GM18519 (cell line): ENCODE results near the gene TAOK2.
"Not testable (repeated sequence)": the region's sequence is repeated elsewhere in the genome, so short reads cannot be mapped to it uniquely, and the experiment has no call there.

Experiments
- ATAC-seq: cut with Tn5 transposase; IDR thresholded peaks from one replicate; pipeline ENCODE4 v1.9.1; 2021; ENCODE audit warnings: mild to moderate bottlenecking, moderate library complexity; ENCODE audit not compliant: unreplicated experiment, low FRiP score

TAOK2 gene

GRCh38 chr16:29973384-29974246 is at the start of gene TAOK2:
TSS of gene TAOK2 (plus strand) at chr16:29973868. CDS start at chr16:29977773, 3,905 bp downstream.
- peak; percentile 68 for ATAC-seq

- no peak for ATAC-seq
Measured at GRCh38 chr16:29925105-29925756, 48.4 kb upstream of the TAOK2 start.

DNA sequence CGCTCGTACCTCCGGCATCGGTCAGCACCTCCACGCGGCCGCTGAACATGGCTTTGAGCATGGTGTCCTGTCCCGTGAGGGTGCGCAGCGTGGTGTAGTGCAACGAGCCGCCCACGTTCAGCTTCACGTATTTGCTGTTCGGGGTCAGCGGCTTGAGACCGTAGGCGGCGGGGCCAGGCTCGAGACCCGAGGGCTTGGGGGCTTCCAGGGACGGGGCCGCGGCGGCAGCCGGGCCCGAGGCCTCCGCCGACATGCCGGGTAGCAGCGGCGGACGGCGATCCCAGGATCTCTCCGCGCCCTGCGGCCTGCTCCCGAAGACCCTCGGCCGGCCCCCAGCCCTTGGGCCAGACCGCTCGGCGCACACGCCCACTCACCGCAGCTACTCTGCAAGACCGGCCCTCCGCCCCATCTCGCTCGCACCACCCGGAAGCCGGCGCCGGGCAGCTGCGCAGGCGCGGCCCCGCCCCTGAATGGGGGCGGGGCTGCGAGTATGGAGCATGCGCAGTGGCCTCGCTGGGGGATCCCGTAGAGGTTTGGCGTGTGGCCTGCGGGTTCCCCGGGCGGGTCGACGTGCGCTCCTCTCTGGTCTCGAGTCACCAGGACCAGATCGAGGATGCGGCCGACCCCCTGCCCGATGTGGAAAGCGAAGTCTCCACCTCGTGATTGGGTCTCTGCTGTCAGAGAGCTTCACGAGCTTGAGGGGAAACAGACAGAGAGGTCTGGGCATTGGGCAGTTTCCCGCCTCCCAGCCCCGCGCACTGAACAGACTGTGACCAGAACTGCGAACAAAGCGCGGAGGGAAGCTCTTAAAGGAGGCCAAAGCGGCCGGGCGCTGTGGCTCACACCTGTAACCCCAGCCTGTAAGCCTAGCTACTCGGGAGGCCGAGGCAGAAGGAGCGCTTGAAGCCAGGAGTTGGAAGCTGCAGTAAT is 47.6 kb upstream of the TAOK2 start, which contains the start of gene KCTD13:
TSS of gene KCTD13 (minus strand) at position 446 of the 930 bp plus-strand sequence. CDS start at position 253, 193 bp downstream.
- ATAC-seq, result peak; percentile 71

- peak; percentile 14 for ATAC-seq
Measured at GRCh38 chr16:29926711-29927052, 47.0 kb upstream of the TAOK2 start.

- ATAC-seq, result no peak
Measured at GRCh38 chr16:29927070-29927905, 46.4 kb upstream of the TAOK2 start.

DNA sequence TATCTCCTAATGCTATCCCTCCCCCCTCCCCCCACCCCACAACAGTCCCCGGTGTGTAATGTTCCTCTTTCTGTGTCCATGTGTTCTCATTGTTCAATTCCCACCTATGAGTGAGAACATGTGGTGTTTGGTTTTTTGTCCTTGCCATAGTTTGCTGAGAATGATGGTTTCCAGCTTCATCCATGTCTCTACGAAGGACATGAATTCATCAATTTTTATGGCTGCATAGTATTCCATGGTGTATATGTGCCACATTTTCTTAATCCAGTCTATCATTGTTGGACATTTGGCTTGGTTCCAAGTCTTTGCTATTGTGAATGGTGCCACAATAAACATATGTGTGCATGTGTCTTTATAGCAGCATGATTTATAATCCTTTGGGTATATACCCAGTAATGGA is 41.9 kb upstream of the TAOK2 start:
- ATAC-seq, result not testable (repeated sequence)

DNA sequence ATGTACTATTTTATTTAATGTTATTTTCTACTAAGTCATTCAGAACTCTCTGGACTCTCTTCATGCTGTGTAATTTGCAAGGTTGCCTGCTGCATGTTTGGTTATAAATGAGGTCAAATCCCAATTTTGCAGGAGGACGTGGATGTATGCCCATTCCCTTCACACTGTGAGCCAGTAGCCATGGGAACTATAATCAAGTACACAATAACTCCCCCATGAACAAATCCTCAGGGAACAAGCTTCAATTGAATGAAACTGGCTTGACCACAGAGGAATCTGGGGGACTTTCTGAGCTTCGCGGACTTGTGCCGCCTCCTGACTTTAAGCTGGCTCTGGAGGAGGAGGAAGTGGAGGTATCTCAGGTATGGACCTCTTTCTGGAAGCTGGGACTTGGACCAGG is 33.0 kb upstream of the TAOK2 start:
- ATAC-seq, result no peak

GRCh38 chr16:29943846-29944799 is 29.5 kb upstream of the TAOK2 start:
- ATAC-seq, result no peak

DNA sequence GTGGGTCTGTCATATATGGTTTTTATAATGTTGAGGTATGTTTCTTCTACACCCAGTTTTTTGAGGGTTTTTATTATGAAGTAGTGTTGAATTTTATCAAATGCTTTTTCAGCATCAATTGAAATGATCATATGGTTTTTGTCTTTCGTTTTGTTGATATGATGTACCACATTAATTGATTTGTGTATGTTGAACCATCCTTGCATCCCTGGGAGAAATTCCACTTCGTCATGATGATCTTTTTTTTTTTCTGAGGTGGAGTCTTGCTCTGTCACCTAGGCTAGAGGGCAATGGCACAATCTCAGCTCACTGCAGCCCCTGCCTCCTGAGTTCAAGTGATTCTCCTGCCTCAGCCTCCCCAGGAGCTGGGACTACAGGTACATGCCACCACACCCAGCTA is 25.8 kb upstream of the TAOK2 start:
- no peak for ATAC-seq

DNA sequence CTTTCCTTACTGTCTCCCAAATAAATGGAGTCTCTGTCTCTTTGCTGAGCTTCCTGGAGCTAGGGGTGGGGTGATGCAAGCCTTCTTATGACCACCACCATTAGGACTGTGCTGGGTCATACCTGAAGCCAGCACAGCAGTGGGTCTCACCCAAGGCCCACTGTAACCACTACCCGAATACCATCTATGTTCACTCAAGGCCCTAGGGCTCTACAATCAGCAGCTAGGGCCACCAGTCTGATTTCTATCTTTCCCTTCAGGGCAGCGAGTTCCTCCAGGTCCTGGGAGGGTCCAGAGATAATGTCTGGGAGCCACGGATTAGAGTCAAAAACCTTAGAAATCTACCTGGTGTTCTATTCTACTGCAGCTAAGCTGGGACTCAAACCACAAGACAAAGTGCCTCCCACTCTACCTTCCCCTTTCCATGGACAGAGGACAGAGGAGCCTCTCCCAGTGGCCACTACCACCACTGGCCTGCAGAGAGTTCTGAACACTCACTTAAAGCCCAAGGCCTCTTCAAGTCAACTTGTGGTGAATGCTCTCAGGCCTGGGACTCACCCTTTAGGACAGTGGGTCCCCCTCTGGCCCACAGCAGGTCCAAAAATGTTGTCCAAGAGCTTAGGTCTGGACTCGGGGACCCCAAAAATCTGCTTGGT is 22.7 kb upstream of the TAOK2 start:
- no peak for ATAC-seq

- no peak for ATAC-seq
Measured at GRCh38 chr16:29951625-29952365, 21.9 kb upstream of the TAOK2 start.

GRCh38 chr16:29958756-29959155 is 14.9 kb upstream of the TAOK2 start:
- ATAC-seq, result no peak

DNA sequence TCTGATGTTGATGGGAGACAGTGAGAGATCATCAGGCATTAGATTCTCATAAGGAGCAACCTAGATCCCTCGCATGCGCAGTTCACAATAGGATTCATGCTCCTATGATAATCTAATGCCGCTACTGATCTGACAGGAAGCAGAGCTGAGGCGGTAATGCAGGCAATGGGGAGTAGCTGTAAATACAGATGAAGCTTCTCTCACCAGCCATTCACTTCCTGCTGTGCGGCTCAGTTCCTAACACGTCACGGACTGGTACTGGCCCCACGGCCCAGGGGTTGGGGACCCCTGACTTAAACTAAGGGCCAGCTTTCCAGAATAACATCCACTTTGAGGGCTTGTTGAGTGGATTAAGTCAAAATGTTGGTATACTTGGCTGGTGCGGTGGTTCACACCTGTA is 14.4 kb upstream of the TAOK2 start:
- ATAC-seq, result no peak

GRCh38 chr16:29959821-29960220 is 13.8 kb upstream of the TAOK2 start:
- ATAC-seq, result not testable (repeated sequence)

DNA sequence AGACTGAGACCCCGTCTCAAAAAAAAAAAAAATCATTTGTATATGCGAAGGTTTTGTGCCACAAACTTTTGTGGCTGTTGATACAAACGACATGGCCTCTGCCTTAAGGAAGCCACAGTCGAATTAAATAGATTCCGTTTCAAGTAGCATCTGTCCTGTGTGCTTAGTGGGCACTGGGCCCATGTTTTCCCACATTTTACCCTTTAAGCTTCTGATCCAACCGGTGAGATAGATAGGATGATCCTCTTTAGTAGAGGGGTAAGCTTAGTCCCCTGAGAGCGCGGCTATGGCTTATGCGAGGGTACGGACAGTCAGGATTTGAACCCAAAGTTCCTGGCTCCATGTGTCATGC is 12.6 kb upstream of the TAOK2 start:
- no peak for ATAC-seq

- peak; percentile 73 for ATAC-seq
Measured at GRCh38 chr16:29961479-29962343, 12.0 kb upstream of the TAOK2 start, which contains the start of gene TMEM219. TSS of gene TMEM219 (plus strand) at chr16:29962079. CDS start at chr16:29963144, 1,065 bp downstream.
